ENCODE measurements around the gene PPHLN1.

Gene PPHLN1

DNA sequence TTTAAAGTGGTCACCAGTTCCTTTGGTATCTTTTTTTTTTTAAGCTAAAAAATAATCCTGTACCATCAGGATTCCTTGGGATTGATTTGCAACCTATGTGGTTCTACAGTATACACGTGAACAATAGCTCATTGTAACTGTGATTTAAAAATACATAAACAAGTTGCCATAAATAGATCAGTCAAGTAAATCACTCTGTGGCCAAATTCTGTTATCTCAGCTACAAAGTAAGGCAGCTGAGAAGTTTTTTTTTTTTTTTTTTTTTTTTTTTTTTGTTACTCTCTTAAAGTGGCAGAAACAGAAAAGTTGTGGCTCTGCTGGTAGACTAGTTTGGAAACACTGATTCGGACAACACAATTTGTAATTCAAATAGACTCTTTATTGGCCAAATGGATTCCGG lies 159.0 kb downstream of the PPHLN1 start:
- no peak for FAIRE-seq

DNA sequence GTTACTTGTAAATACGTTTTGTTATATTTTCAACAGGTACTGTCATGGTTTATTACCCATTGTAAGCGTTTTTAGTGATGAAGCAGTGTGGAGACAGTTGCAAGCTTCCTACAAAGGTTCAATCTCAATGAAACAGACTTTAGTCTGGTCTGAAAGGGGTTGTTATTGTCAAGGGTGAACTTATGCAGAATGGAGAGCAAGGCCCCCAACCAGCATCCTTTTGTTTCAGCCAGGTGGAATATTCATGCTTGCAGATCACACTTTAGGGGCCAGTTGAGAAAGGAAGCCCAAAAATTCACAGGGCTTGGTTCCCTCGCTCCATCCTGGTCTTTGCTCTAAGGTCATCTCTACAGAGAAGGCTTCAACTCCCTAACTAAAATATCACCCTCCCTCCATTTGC lies 159.9 kb downstream of the PPHLN1 start:
- no peak for FAIRE-seq

GRCh38 chr12:42486407-42486806 lies 160.4 kb downstream of the PPHLN1 start:
- FAIRE-seq = no peak

- no peak for FAIRE-seq
These were observed 164.4 kb downstream of the PPHLN1 start for GRCh38 chr12:42490261-42490842.
